ENCODE results near the gene DENND5B. TPM values are rescaled to one million over a fixed set of nuclear protein-coding genes. Genes with fewer than 3 reads are reported as not detected.
"Not testable (repeated sequence)": the region's sequence is repeated elsewhere in the genome, so short reads cannot be mapped to it uniquely, and the experiment has no call there.

The DENND5B gene
- total RNA-seq, 1 experiment from 2014 or later: 18.6 TPM

GRCh38 chr12:31477687-31478086, 113.2 kb downstream of the DENND5B start:
- H3K27ac Mint-ChIP-seq (ENCODE audit: low read depth, unreplicated experiment): no peak overlapping the region
- no peak for TF ChIP-seq CTCF (IDR thresholded peaks at IDR 0.05; ENCODE audit: unreplicated experiment)
- no peaks in the 10 kb centered on the region for H3K9me3 Mint-ChIP-seq (ENCODE audit: unreplicated experiment)
- no TSS peak for BruUV-seq (replicated peaks)
- H3K27me3 Mint-ChIP-seq (ENCODE audit: insufficient read depth, unreplicated experiment): no peaks in the 10 kb centered on the region
- POLR2A ChIA-PET: interaction anchor here (0.5 to 0.6 kb wide), 3 partner anchors 21 to 145 kb away, joined by 3 read pairs; no protein-coding TSS in a partner anchor
- DNase-seq (ENCODE audit: unreplicated experiment): no peak
- H3K4me1 Mint-ChIP-seq (ENCODE audit: insufficient read depth, unreplicated experiment): peaks cover 4% of the 10 kb centered on the region
- intact Hi-C loops (cut with micrococcal nuclease): no loop called here
- H3K36me3 Mint-ChIP-seq (ENCODE audit: insufficient read depth, unreplicated experiment): peaks cover 47% of the 10 kb centered on the region
- H3K4me3 Mint-ChIP-seq (ENCODE audit: unreplicated experiment): no peak overlapping the region
- CTCF ChIA-PET: interaction anchor here (0.6 to 1.4 kb wide), 3 partner anchors 36 to 889 kb away, joined by 3 to 4 read pairs (median 3); no protein-coding TSS in a partner anchor

- ChIA-PET POLR2A (interaction anchor here (1.5 to 1.7 kb wide), 2 partner anchors 9 to 42 kb away, joined by 4 read pairs; no protein-coding TSS in a partner anchor), CTCF (interaction anchor here (0.7 kb wide), 1 partner anchor 680 kb away, joined by 3 read pairs; no protein-coding TSS in a partner anchor)
- Mint-ChIP-seq H3K27me3 (ENCODE audit: insufficient read depth, unreplicated experiment) (no peaks in the 10 kb centered on the region), H3K4me3 (ENCODE audit: unreplicated experiment) (no peak overlapping the region), H3K36me3 (ENCODE audit: insufficient read depth, unreplicated experiment) (peaks cover 41% of the 10 kb centered on the region), H3K27ac (ENCODE audit: low read depth, unreplicated experiment) (no peak overlapping the region), H3K9me3 (ENCODE audit: unreplicated experiment) (no peaks in the 10 kb centered on the region), H3K4me1 (ENCODE audit: insufficient read depth, unreplicated experiment) (no peaks in the 10 kb centered on the region)
- BruUV-seq (replicated peaks): no TSS peak
- no peak for DNase-seq (ENCODE audit: unreplicated experiment)
- intact Hi-C loops (cut with micrococcal nuclease): no loop called here
- no peak for TF ChIP-seq CTCF (IDR thresholded peaks at IDR 0.05; ENCODE audit: unreplicated experiment)
Measured at GRCh38 chr12:31476437-31476836, 114.5 kb downstream of the DENND5B start.

GRCh38 chr12:31475610-31476009, 115.3 kb downstream of the DENND5B start:
- H3K4me3 Mint-ChIP-seq (ENCODE audit: unreplicated experiment); BruUV-seq (replicated peaks); H3K9me3 Mint-ChIP-seq (ENCODE audit: unreplicated experiment); H3K4me1 Mint-ChIP-seq (ENCODE audit: insufficient read depth, unreplicated experiment); H3K27me3 Mint-ChIP-seq (ENCODE audit: insufficient read depth, unreplicated experiment); DNase-seq (ENCODE audit: unreplicated experiment); H3K27ac Mint-ChIP-seq (ENCODE audit: low read depth, unreplicated experiment); intact Hi-C loops (cut with micrococcal nuclease): not testable (repeated sequence)
- ChIA-PET CTCF (interaction anchor here (0.6 kb wide), 1 partner anchor 138 kb away, joined by 3 read pairs; no protein-coding TSS in a partner anchor), POLR2A (interaction anchor here (0.7 to 1.7 kb wide), 3 partner anchors 10 to 43 kb away, joined by 3 to 4 read pairs (median 4); no protein-coding TSS in a partner anchor)
- peaks cover 37% of the 10 kb centered on the region for H3K36me3 Mint-ChIP-seq (ENCODE audit: insufficient read depth, unreplicated experiment)

- H3K27ac Mint-ChIP-seq (ENCODE audit: low read depth, unreplicated experiment): no peak overlapping the region
- ChIA-PET POLR2A (no interaction called here), CTCF (interaction anchor here (0.6 to 1.0 kb wide), 2 partner anchors 71 to 135 kb away, joined by 3 read pairs; no protein-coding TSS in a partner anchor)
Measured at GRCh38 chr12:31474751-31475150, 116.2 kb downstream of the DENND5B start.

More at GRCh38 chr12:31474751-31475150, 116.2 kb downstream of the DENND5B start:
- no peak for TF ChIP-seq CTCF (IDR thresholded peaks at IDR 0.05; ENCODE audit: unreplicated experiment)
- no peak for DNase-seq (ENCODE audit: unreplicated experiment)
- H3K36me3 Mint-ChIP-seq (ENCODE audit: insufficient read depth, unreplicated experiment): peaks cover 39% of the 10 kb centered on the region
- H3K4me3 Mint-ChIP-seq (ENCODE audit: unreplicated experiment): no peak overlapping the region
- H3K9me3 Mint-ChIP-seq (ENCODE audit: unreplicated experiment): no peaks in the 10 kb centered on the region
- H3K4me1 Mint-ChIP-seq (ENCODE audit: insufficient read depth, unreplicated experiment): no peaks in the 10 kb centered on the region
- intact Hi-C loops (cut with micrococcal nuclease): no loop called here
- H3K27me3 Mint-ChIP-seq (ENCODE audit: insufficient read depth, unreplicated experiment): no peaks in the 10 kb centered on the region
- no TSS peak for BruUV-seq (replicated peaks)
